GM19035 (cell line): ENCODE measurements around the gene KRT33B.

Experiments
- ATAC-seq: cut with Tn5 transposase; IDR thresholded peaks from one replicate; pipeline ENCODE4 v1.9.1; 2021; ENCODE audit not compliant: unreplicated experiment

The KRT33B gene

GRCh38 chr17:41326173-41327145 lies 43.2 kb downstream of the KRT33B start:
- no peak for ATAC-seq

GRCh38 chr17:41325611-41326010 lies 44.0 kb downstream of the KRT33B start:
- ATAC-seq = no peak

- ATAC-seq = no peak
Measured at GRCh38 chr17:41325126-41325525, 44.5 kb downstream of the KRT33B start.

- no peak for ATAC-seq
Measured at GRCh38 chr17:41324180-41325075, 45.2 kb downstream of the KRT33B start.

GRCh38 chr17:41322903-41323895 lies 46.4 kb downstream of the KRT33B start:
- no peak for ATAC-seq

GRCh38 chr17:41322094-41322902 lies 47.3 kb downstream of the KRT33B start:
- no peak for ATAC-seq

GRCh38 chr17:41318231-41318630 lies 51.4 kb downstream of the KRT33B start:
- ATAC-seq = no peak

- no peak for ATAC-seq
Measured at GRCh38 chr17:41315814-41316445, 53.7 kb downstream of the KRT33B start.

- no peak for ATAC-seq
Measured at GRCh38 chr17:41315204-41315794, 54.3 kb downstream of the KRT33B start, which contains the start of gene KRTAP17-1. TSS of gene KRTAP17-1 (minus strand) at chr17:41315710. CDS start at chr17:41315650, 60 bp downstream.
